ENCODE data around the gene PTPRG. TPM values are rescaled to one million over a fixed set of nuclear protein-coding genes. Genes with fewer than 3 reads are reported as not detected.

Gene PTPRG
- total RNA-seq, 1 donor from 2014 or later, result 44.3 TPM

DNA sequence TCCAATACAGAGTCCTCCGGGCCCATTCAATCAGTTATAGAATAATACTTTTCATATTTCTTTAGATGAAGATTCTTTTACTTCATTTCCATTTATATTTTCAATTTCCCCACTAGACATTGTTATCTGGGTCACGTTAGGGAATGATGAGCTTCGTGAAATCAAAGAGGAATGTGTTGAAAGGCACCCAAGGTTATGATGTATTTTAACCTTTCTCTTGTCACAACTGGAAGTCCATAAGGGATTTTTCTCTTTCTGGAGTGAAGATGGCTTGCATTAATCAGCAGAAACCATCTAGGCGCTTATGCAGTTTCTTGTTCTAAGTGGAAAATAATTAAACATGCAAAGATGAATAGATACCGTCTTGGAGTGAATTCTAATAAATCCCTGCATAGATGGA is 631.5 kb downstream of the PTPRG start:
- Mint-ChIP-seq H3K4me3 (ENCODE audit: low read depth) (no peak overlapping the region), H3K36me3 (ENCODE audit: insufficient read depth) (peaks cover 16% of the 10 kb centered on the region), H3K4me1 (ENCODE audit: low read depth) (no peaks in the 10 kb centered on the region), H3K9me3 (ENCODE audit: low read depth) (no peaks in the 10 kb centered on the region), H3K27me3 (no peaks in the 10 kb centered on the region), H3K27ac (no peak overlapping the region)
- DNase-seq (ENCODE audit: low spot score, unreplicated experiment), result no peak
- TF ChIP-seq, protein P1, sequence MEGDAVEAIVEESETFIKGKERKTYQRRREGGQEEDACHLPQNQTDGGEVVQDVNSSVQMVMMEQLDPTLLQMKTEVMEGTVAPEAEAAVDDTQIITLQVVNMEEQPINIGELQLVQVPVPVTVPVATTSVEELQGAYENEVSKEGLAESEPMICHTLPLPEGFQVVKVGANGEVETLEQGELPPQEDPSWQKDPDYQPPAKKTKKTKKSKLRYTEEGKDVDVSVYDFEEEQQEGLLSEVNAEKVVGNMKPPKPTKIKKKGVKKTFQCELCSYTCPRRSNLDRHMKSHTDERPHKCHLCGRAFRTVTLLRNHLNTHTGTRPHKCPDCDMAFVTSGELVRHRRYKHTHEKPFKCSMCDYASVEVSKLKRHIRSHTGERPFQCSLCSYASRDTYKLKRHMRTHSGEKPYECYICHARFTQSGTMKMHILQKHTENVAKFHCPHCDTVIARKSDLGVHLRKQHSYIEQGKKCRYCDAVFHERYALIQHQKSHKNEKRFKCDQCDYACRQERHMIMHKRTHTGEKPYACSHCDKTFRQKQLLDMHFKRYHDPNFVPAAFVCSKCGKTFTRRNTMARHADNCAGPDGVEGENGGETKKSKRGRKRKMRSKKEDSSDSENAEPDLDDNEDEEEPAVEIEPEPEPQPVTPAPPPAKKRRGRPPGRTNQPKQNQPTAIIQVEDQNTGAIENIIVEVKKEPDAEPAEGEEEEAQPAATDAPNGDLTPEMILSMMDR (IDR thresholded peaks at IDR 0.05; ENCODE audit: unreplicated experiment), result no peak

DNA sequence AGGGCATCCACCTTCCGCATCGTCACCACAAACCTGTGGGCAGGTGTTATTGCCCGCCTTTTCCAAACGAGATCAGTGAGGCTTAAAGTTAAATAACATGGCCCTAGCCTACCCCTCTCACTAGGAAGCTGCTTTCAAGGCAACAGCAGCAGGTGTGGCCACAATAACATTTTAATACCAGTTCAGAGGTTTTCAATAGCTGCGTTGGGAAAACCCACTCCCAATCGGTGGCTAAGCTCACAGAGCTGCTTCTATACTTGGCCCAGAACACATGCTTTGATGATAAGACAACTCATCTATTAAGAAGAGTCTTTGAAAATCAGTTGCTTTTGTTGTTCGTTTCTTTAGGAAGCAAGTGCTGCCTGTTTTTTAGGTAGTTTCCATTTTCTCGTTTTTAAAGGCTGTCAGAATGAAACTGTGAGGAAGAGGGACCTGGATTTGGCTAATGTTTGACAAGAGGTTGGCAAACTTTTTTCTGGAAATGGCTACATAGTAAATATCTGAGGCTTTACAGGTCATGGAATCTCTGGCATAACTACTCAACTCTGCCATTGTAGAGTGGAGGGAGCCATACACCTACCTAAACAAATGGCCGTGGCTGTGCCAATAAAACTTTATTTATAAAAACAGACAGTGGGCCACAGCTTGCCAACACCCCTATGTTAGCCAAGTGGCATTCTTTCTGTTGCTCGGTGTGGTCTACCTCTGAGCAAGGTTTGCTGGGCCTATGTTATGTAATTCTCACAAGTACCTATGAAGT is 632.4 kb downstream of the PTPRG start:
- no peaks in the 10 kb centered on the region for H3K9me3 Mint-ChIP-seq (ENCODE audit: low read depth)
- no peaks in the 10 kb centered on the region for H3K27me3 Mint-ChIP-seq
- no peak for DNase-seq (ENCODE audit: low spot score, unreplicated experiment)
- H3K4me3 Mint-ChIP-seq (ENCODE audit: low read depth), result no peak overlapping the region
- TF ChIP-seq, protein P1 (IDR thresholded peaks at IDR 0.05; ENCODE audit: unreplicated experiment), result no peak
- peaks cover 16% of the 10 kb centered on the region for H3K36me3 Mint-ChIP-seq (ENCODE audit: insufficient read depth)
- H3K4me1 Mint-ChIP-seq (ENCODE audit: low read depth), result no peaks in the 10 kb centered on the region
- no peak overlapping the region for H3K27ac Mint-ChIP-seq

DNA sequence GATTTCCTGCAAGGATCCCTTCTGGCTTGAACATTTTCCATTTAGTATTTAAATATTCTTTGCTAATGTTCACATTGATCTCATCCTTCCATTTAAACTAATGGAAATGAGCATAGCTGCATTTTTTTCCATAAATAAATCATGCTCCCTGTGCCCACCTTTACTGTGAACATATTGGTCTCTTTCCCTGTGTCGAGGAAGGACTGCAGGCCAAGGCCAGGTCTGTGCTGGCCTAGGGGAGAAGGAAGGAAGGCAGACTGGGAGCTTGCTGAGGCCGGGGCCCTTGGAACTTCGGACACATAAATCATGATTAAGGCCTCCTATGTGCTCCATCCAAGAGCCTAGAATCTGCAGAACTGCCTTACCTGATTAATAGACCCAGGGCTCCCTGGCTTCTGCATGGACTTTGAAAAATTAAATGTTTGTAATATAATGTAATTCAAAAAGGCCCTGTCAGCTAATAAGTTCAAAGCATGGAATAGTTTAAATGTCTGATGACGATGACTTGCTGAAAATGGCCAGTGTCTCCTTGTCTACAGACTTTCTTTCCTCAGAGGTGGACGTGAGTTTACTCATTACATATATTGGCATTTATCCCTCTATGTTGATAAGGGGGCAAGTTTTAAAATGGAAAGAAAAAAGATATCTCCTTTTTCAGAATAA is 636.1 kb downstream of the PTPRG start:
- no peaks in the 10 kb centered on the region for H3K27me3 Mint-ChIP-seq
- H3K27ac Mint-ChIP-seq, result no peak overlapping the region
- no peak overlapping the region for H3K4me3 Mint-ChIP-seq (ENCODE audit: low read depth)

DNA sequence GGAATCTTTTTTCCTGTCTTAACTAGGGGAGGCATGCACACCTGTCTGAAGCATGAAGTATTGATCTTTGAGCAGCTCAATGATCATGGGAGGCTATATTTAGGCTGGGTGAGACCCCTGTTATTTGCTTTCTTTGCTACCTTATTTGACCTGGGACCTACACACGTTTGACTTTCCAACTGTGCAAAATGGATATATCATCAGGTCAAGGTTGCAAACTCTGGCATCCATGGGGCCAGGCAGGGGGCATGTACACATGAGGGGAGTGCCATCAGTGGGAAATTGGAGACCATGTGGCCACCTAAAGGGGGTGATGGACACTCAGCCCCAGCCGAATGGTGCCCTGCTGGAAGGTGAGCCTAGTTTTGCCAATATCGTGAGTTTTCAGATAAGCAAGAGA is 637.8 kb downstream of the PTPRG start:
- Mint-ChIP-seq H3K9me3 (ENCODE audit: low read depth) (no peaks in the 10 kb centered on the region), H3K27ac (no peak overlapping the region), H3K4me1 (ENCODE audit: low read depth) (peaks cover 4% of the 10 kb centered on the region), H3K36me3 (ENCODE audit: insufficient read depth) (peaks cover 10% of the 10 kb centered on the region), H3K27me3 (no peaks in the 10 kb centered on the region), H3K4me3 (ENCODE audit: low read depth) (no peak overlapping the region)
- DNase-seq (ENCODE audit: low spot score, unreplicated experiment), result no peak
- TF ChIP-seq, protein P1 (IDR thresholded peaks at IDR 0.05; ENCODE audit: unreplicated experiment), result no peak

More for the DNA sequence above, 636.1 kb downstream of the PTPRG start:
- TF ChIP-seq, protein P1 (IDR thresholded peaks at IDR 0.05; ENCODE audit: unreplicated experiment), result no peak
- no peaks in the 10 kb centered on the region for H3K9me3 Mint-ChIP-seq (ENCODE audit: low read depth)
- DNase-seq (ENCODE audit: low spot score, unreplicated experiment), result no peak
- H3K4me1 Mint-ChIP-seq (ENCODE audit: low read depth), result peaks cover 4% of the 10 kb centered on the region
- H3K36me3 Mint-ChIP-seq (ENCODE audit: insufficient read depth), result peaks cover 13% of the 10 kb centered on the region

DNA sequence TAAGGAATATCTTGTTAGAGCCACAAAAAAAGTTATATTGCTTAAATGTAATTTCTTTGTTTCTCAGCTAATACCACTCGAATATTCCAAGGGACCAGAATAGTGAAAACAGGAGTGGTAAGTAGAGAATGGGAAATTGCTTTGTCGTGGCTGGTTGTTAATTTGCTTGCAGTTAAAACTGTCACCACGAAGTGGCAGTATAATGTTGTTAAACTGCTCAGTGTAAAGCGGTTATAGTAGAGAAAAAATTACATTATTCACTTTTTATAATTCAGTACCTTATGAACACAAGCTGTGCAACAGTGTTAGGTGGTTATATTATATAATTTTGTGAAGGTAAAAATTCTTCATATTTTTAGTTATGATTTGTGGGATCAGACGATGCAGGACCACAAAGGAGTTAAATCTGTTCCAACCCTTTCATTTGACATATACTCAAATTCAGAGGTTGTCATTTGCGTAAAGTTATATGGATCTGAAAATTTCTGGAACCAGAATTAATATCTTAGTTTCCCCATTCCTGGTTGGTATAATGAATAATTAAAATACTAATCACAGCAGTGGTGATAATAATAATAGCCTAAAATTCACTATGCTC is 640.2 kb downstream of the PTPRG start:
- DNase-seq (ENCODE audit: low spot score, unreplicated experiment), result no peak
- peaks cover 5% of the 10 kb centered on the region for H3K4me1 Mint-ChIP-seq (ENCODE audit: low read depth)
- H3K27ac Mint-ChIP-seq, result no peak overlapping the region
- no peak overlapping the region for H3K4me3 Mint-ChIP-seq (ENCODE audit: low read depth)
- TF ChIP-seq, protein P1 (IDR thresholded peaks at IDR 0.05; ENCODE audit: unreplicated experiment), result peak; percentile 73
- no peaks in the 10 kb centered on the region for H3K9me3 Mint-ChIP-seq (ENCODE audit: low read depth)
- H3K36me3 Mint-ChIP-seq (ENCODE audit: insufficient read depth), result peaks cover 3% of the 10 kb centered on the region
- H3K27me3 Mint-ChIP-seq, result no peaks in the 10 kb centered on the region
